ENCODE measurements around the gene CACNA1I. TPM values are rescaled to one million over a fixed set of nuclear protein-coding genes. Genes with fewer than 3 reads are reported as not detected.

CACNA1I gene
- total and polyA plus RNA-seq, 2 donors (not counting 3 experiments of a cell fraction or from before 2014, with no cell fraction given), result not detected

- TF ChIP-seq CTCF (IDR thresholded peaks at IDR 0.05; ENCODE audit: extremely low read depth in 1 of 2, insufficient read depth in 1 of 2, low read depth in 1 of 2, low read length in 2 of 2), result no peak
- Histone ChIP-seq H3K79me2 (ENCODE audit: control insufficient read depth, insufficient read depth, low read length) (no peaks in the 10 kb centered on the region), H3K36me3 (ENCODE audit: control insufficient read depth in 2 of 2, extremely low read depth in 1 of 2, insufficient read depth in 2 of 2, low read length in 2 of 2) (no peaks in the 10 kb centered on the region), H3K27me3 (ENCODE audit: control insufficient read depth in 2 of 2, insufficient read depth in 2 of 2, low read length in 2 of 2) (peaks cover 2 to 4% of the 10 kb centered on the region in 2 experiments), H3K4me1 (ENCODE audit: control insufficient read depth, extremely low read depth, insufficient read depth, low read length) (no peaks in the 10 kb centered on the region), H3K9me3 (replicated peaks; ENCODE audit: control insufficient read depth, insufficient read depth, low read length) (no peaks in the 10 kb centered on the region), H4K20me1 (replicated peaks; ENCODE audit: control insufficient read depth, extremely low read depth, insufficient read depth, low read length) (no peaks in the 10 kb centered on the region), H3K27ac (ENCODE audit: insufficient read depth, low read depth, low read length) (no peak overlapping the region), H3K9me1 (replicated peaks; ENCODE audit: control insufficient read depth, extremely low read depth, insufficient read depth, low read length) (no peaks in the 10 kb centered on the region), H3K9ac (replicated peaks; ENCODE audit: extremely low read depth, insufficient read depth, low read length) (no peak overlapping the region), H3K4me2 (ENCODE audit: insufficient read depth, low read length) (no peak overlapping the region), H2AFZ (ENCODE audit: low read depth, low read length) (no peak overlapping the region), H3K4me3 (replicated peaks in 1 of 3; ENCODE audit: insufficient read depth in 1 of 3, low read depth in 1 of 3, low read length in 3 of 3) (no peak overlapping the region)
- FAIRE-seq (no peak), DNase-seq (ENCODE audit: low read depth, low spot score) (no peak)
- ChIA-PET POLR2A (no interaction called here), CTCF (interaction anchor here (1.1 kb wide), 1 partner anchor 308 kb away, joined by 4 read pairs; no protein-coding TSS in a partner anchor)
- dilution Hi-C loops (cut with MboI; ENCODE audit: extremely low pct_ligation_motif_present, low sequenced_read_pairs), result no loop called here
- BruUV-seq (replicated peaks), result no TSS peak
- intact Hi-C loops (cut with micrococcal nuclease), result no loop called here
Observed at GRCh38 chr22:39716534-39716933, 146.0 kb downstream of the CACNA1I start.

- BruUV-seq (replicated peaks), result no TSS peak
- ChIA-PET CTCF (interaction anchor here (1.1 kb wide), 1 partner anchor 307 kb away, joined by 4 read pairs; no protein-coding TSS in a partner anchor), POLR2A (no interaction called here)
- H3K79me2 ChIP-seq (ENCODE audit: control insufficient read depth, insufficient read depth, low read length), result no peaks in the 10 kb centered on the region
- H3K27ac ChIP-seq (ENCODE audit: insufficient read depth, low read depth, low read length), result no peak overlapping the region
- H3K36me3 ChIP-seq (ENCODE audit: control insufficient read depth in 2 of 2, extremely low read depth in 1 of 2, insufficient read depth in 2 of 2, low read length in 2 of 2), result no peaks in the 10 kb centered on the region
- H3K4me1 ChIP-seq (ENCODE audit: control insufficient read depth, extremely low read depth, insufficient read depth, low read length), result no peaks in the 10 kb centered on the region
- FAIRE-seq (no peak), DNase-seq (ENCODE audit: low read depth, low spot score) (no peak)
- no peak overlapping the region for H3K9ac ChIP-seq (replicated peaks; ENCODE audit: extremely low read depth, insufficient read depth, low read length)
- H4K20me1 ChIP-seq (replicated peaks; ENCODE audit: control insufficient read depth, extremely low read depth, insufficient read depth, low read length), result no peaks in the 10 kb centered on the region
- dilution Hi-C loops (cut with MboI; ENCODE audit: extremely low pct_ligation_motif_present, low sequenced_read_pairs), result no loop called here
- TF ChIP-seq MYC (IDR thresholded peaks at IDR 0.05; ENCODE audit: low read depth, low read length) (no peak), JUN (IDR thresholded peaks at IDR 0.05; ENCODE audit: borderline replicate concordance, insufficient read depth, insufficient read length, low read depth) (no peak), POLR2A (IDR thresholded peaks at IDR 0.05; ENCODE audit: low read depth, low read length) (no peak), CTCF (IDR thresholded peaks at IDR 0.05; ENCODE audit: extremely low read depth in 1 of 2, insufficient read depth in 1 of 2, low read depth in 1 of 2, low read length in 2 of 2) (no peak), GATA2 (IDR thresholded peaks at IDR 0.05; ENCODE audit: insufficient read depth, insufficient read length, low read depth, low read length) (no peak), POLR2AphosphoS5 (IDR thresholded peaks at IDR 0.05; ENCODE audit: insufficient read depth, low read depth, low read length) (no peak), EZH2 (IDR thresholded peaks at IDR 0.05; ENCODE audit: borderline replicate concordance, low read depth, low read length, severe bottlenecking) (no peak), FOS (IDR thresholded peaks at IDR 0.05; ENCODE audit: borderline replicate concordance, insufficient read depth, low read length) (no peak), MAX (IDR thresholded peaks at IDR 0.05; ENCODE audit: insufficient read depth, insufficient read length) (no peak)
- no peak overlapping the region for H3K4me3 ChIP-seq (replicated peaks in 1 of 3; ENCODE audit: insufficient read depth in 1 of 3, low read depth in 1 of 3, low read length in 3 of 3)
- H3K4me2 ChIP-seq (ENCODE audit: insufficient read depth, low read length), result no peak overlapping the region
- H2AFZ ChIP-seq (ENCODE audit: low read depth, low read length), result no peak overlapping the region
- H3K27me3 ChIP-seq (ENCODE audit: control insufficient read depth in 2 of 2, insufficient read depth in 2 of 2, low read length in 2 of 2), result peaks cover 4 to 5% of the 10 kb centered on the region in 2 experiments
- no peaks in the 10 kb centered on the region for H3K9me1 ChIP-seq (replicated peaks; ENCODE audit: control insufficient read depth, extremely low read depth, insufficient read depth, low read length)
- intact Hi-C loops (cut with micrococcal nuclease), result no loop called here
- no peaks in the 10 kb centered on the region for H3K9me3 ChIP-seq (replicated peaks; ENCODE audit: control insufficient read depth, insufficient read depth, low read length)
Observed at GRCh38 chr22:39717099-39717498, 146.5 kb downstream of the CACNA1I start.
